Measurements from ENCODE around the gene SOX13. TPM values are rescaled to one million over a fixed set of nuclear protein-coding genes. Genes with fewer than 3 reads are reported as not detected.

The SOX13 gene
- total and polyA plus RNA-seq, 2 of the 4 experiments (the other 2 are of a cell fraction): 0.54 to 3.5 TPM

GRCh38 chr1:204150702-204151551, 78.0 kb downstream of the SOX13 start:
- H4K8ac ChIP-seq (ENCODE audit: low read depth in 2 of 2, low read length in 2 of 2): peak overlapping the region; percentile 10 to 70; a peak in 2 of 4 replicates
- peak overlapping the region; percentile 96 for H2AK9ac ChIP-seq (replicated peaks; ENCODE audit: low read depth, low read length, poor library complexity)
- peak overlapping the region; percentile 43; the same call in 1 of the 2 replicates for H3K56ac ChIP-seq (ENCODE audit: extremely low read depth, insufficient read depth, low read length)
- in situ Hi-C loops (cut with MboI; ENCODE audit: low sequenced_read_pairs): no loop called here
- no TSS peak for BruUV-seq (replicated peaks)
- H3K36me3 ChIP-seq (ENCODE audit: control insufficient read depth, insufficient read depth, low read length): peaks cover 4% of the 10 kb centered on the region; the same call in 1 of the 2 replicates
- H3K18ac ChIP-seq (ENCODE audit: low read depth, low read length): no peak overlapping the region; the same call in 1 of the 2 replicates
- H3K4me2 ChIP-seq (ENCODE audit: low read depth, low read length): peak overlapping the region; percentile 86
- H3K23ac ChIP-seq (ENCODE audit: low read depth, low read length): 0 out of 2 replicates have a peak overlapping the region, but pooled peaks have one; percentile 59
- no peak overlapping the region for H2AK5ac ChIP-seq (ENCODE audit: low read depth, low read length)
- ChIA-PET CTCF (interaction anchor here (1.2 kb wide), 1 partner anchor 56 kb away, joined by 5 read pairs; no protein-coding TSS in a partner anchor), POLR2A (ENCODE audit: unreplicated experiment) (no interaction called here)
- H3K4me1 ChIP-seq (ENCODE audit: control insufficient read depth, insufficient read depth, low read length): peaks cover 7% of the 10 kb centered on the region
- TF ChIP-seq RCOR1 (IDR thresholded peaks at IDR 0.05; ENCODE audit: insufficient replicate concordance, low read length) (no peak), CHD1 (IDR thresholded peaks at IDR 0.05; ENCODE audit: low read depth, low read length) (no peak), ELK1 (IDR thresholded peaks at IDR 0.05; ENCODE audit: borderline replicate concordance, low read depth, low read length) (no peak), MXI1 (IDR thresholded peaks at IDR 0.05; ENCODE audit: borderline replicate concordance, low read depth, low read length) (no peak), CTCF (conservative IDR thresholded peaks at IDR 0.05; ENCODE audit: low read depth, low read length) (no peak), MAFK (IDR thresholded peaks at IDR 0.05; ENCODE audit: low read depth, low read length) (no peak), FOS (IDR thresholded peaks at IDR 0.05; ENCODE audit: low read depth, low read length) (no peak), CEBPB (IDR thresholded peaks at IDR 0.05; ENCODE audit: low read depth, low read length) (no peak), RAD21 (IDR thresholded peaks at IDR 0.05; ENCODE audit: low read length) (no peak), BHLHE40 (IDR thresholded peaks at IDR 0.05; ENCODE audit: low read depth, low read length) (no peak), NFE2L2 (IDR thresholded peaks at IDR 0.05; ENCODE audit: low read depth, low read length) (no peak)
- H2BK15ac ChIP-seq (ENCODE audit: low read depth, low read length): no peak overlapping the region
- H3K27me3 ChIP-seq (ENCODE audit: control insufficient read depth, insufficient read depth, low read length): no peaks in the 10 kb centered on the region; the same call in 1 of the 2 replicates
- H4K20me1 ChIP-seq (ENCODE audit: insufficient read depth, low read length): no peaks in the 10 kb centered on the region
- dilution Hi-C loops (cut with HindIII; ENCODE audit: low sequenced_read_pairs, unreplicated experiment): loop anchor here (25.0 kb wide), 1 partner anchor 236 kb away; no protein-coding TSS in a partner anchor
- H2BK20ac ChIP-seq (ENCODE audit: low read depth, low read length): no peak overlapping the region
- peak overlapping the region; percentile 46 for H3K9ac ChIP-seq (ENCODE audit: low read depth, low read length)
- H3K27ac ChIP-seq (ENCODE audit: insufficient read depth, low read length): peak overlapping the region; percentile 27; the same call in 1 of the 2 replicates
- no peak overlapping the region; the same call in 1 of the 2 replicates for H3K14ac ChIP-seq (replicated peaks; ENCODE audit: low read depth, low read length)
- H4K5ac ChIP-seq (ENCODE audit: low read depth, low read length): peak overlapping the region; percentile 49; the same call in 1 of the 2 replicates
- H3K79me1 ChIP-seq (ENCODE audit: low read depth in 1 of 2, low read length in 2 of 2): peaks cover 0 to 9% of the 10 kb centered on the region in 2 experiments; a peak in 2 of 4 replicates
- ATAC-seq (ENCODE audit: low read depth) (no peak), DNase-seq (no peak)
- no peak overlapping the region for H2BK120ac ChIP-seq (ENCODE audit: low read depth, low read length)
- peak overlapping the region; percentile 95 for H3K4me3 ChIP-seq (ENCODE audit: insufficient read depth, low read depth, low read length)
- H4K91ac ChIP-seq (ENCODE audit: insufficient read depth, low read depth, low read length): no peak overlapping the region
- 43% methylated on average over 16 of the region's 33 CpGs; no CpG with 5 or more reads in 1 of the 2 experiments for WGBS, 2 experiments (ENCODE audit: extremely low coverage in 2 of 2, insufficient read length in 1 of 2)
- intact Hi-C loops (cut with micrococcal nuclease): no loop called here
- H3K9me1 ChIP-seq (ENCODE audit: insufficient read depth, low read length): peaks cover 7% of the 10 kb centered on the region; the same call in 1 of the 2 replicates
- H3K9me3 ChIP-seq (ENCODE audit: control insufficient read depth, insufficient read depth, low read length): no peaks in the 10 kb centered on the region
- H2AFZ ChIP-seq (replicated peaks; ENCODE audit: low read length, poor library complexity): peak overlapping the region; percentile 95
- H2BK5ac ChIP-seq (ENCODE audit: low read depth, low read length, poor library complexity, severe bottlenecking): no peak overlapping the region
- H3K4ac ChIP-seq (ENCODE audit: low read depth, low read length): 0 out of 2 replicates have a peak overlapping the region, but pooled peaks have one; percentile 5
